Ovary (tissue), 3 donors: ENCODE data around the gene ZNF716.
"Not testable (repeated sequence)": the region's sequence is repeated elsewhere in the genome, so short reads cannot be mapped to it uniquely, and the experiment has no call there.

ENCODE experiments used
- EP300 ChIP-seq: sonication (generic); formaldehyde crosslinking; IDR thresholded peaks from one replicate; pipeline ENCODE4 v1.6.1; 2017; ENCODE audit warnings: antibody characterized with exemption
- POLR2A ChIP-seq: fragments of 450-650 bp; IDR thresholded peaks from one replicate; pipeline ENCODE4 v1.6.1; 2017; ENCODE audit warnings: antibody characterized with exemption, mild to moderate bottlenecking, moderate library complexity
- TF ChIP-seq, protein P1 (sequence below), 3 donors: fragments of 450-650 bp in 2 of 3; fragments of 200-600 bp in 1 of 3; IDR thresholded peaks; one replicate each; pipeline versions ENCODE4 v1.5.1 to v1.8.0; 2016 to 2022; ENCODE audit warnings: antibody characterized with exemption in 3 of 3, mild to moderate bottlenecking in 1 of 3
- donor health status: DM: no; HTN: no; CAD: no.

DNA sequence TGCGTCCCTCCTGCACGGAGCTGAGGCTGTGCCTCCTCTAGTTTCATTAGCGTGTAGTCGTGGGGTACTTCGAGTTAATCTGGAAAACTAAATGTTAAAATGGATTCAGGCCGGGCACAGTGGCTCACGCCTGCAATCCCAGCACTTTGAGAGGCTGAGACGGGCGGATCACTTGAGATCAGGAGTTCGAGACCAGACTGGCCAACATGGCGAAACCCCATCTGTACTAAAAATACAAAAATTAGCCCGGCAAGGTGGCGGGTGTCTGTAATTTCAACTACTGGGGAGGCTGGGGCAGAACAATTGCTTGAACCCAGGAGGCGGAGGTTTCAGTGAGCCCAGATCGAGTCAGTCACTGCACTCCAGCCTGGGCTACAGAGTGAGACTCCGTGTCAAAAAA, 46.9 kb upstream of the ZNF716 start:
- not testable (repeated sequence) for TF ChIP-seq POLR2A, EP300
- TF ChIP-seq, protein P1, sequence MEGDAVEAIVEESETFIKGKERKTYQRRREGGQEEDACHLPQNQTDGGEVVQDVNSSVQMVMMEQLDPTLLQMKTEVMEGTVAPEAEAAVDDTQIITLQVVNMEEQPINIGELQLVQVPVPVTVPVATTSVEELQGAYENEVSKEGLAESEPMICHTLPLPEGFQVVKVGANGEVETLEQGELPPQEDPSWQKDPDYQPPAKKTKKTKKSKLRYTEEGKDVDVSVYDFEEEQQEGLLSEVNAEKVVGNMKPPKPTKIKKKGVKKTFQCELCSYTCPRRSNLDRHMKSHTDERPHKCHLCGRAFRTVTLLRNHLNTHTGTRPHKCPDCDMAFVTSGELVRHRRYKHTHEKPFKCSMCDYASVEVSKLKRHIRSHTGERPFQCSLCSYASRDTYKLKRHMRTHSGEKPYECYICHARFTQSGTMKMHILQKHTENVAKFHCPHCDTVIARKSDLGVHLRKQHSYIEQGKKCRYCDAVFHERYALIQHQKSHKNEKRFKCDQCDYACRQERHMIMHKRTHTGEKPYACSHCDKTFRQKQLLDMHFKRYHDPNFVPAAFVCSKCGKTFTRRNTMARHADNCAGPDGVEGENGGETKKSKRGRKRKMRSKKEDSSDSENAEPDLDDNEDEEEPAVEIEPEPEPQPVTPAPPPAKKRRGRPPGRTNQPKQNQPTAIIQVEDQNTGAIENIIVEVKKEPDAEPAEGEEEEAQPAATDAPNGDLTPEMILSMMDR (IDR thresholded peaks at IDR 0.05), result not testable (repeated sequence)
